HG03342 (cell line): ENCODE measurements around the gene PHKA2.

Source experiments
- ATAC-seq: cut with Tn5 transposase; IDR thresholded peaks from one replicate; pipeline ENCODE4 v1.9.1; 2021; ENCODE audit warnings: mild to moderate bottlenecking, moderate library complexity; ENCODE audit not compliant: unreplicated experiment

The PHKA2 gene

DNA sequence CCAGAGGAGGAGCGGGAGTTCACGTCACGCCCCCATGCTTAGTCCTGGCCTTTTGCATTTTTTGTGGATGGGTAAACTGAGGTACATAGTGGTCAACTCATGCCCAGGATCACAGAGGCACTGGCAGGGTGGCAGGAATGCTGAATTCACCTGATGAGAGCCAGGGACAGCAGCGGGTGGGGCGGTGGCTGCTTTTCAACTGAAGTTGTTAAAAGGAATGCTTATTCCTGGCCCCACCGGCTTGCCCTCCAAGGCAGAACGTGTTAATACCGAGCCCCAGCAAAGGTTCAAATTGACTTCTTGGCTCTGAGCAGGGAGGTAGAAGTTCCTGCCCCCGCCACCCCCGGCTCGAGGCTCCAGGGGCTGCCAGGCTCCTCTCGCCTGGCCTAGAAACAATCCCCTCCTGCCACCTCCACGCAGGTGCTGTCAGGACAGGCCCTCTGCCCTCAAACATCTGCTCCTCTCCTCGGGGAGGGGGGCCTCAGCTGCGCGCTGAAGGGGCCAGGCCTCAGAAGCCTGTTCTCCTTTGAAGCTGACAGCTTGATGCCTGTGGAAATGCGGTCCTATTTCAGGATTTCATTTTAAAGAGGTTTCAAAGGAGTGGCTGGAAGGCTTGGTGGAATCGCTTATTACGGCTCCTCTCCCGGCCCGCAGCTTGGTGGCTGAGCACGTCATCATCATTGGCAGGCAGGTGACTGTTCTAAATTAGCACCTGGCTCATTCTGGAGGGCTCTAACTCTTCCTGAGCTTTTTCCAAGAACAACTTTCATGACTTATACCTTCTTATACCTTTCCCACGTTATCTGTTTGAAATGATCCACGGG, 93.0 kb downstream of the PHKA2 start:
- no peak for ATAC-seq

DNA sequence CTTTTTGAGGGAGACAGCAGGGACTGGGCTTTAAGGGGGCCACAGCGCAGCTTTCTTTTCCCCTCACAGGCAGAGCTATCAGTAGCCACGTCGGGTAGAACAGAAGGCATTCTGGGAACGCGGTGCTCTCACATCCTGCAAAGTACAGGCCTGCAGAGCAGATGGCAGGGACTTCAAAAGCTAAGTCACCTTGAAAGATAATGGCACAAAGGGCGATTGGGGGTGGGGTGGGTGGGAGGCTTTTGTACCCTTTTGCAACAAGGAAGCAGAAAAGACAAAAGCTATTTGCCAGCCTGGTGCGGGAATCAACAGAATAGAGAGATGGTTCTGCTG, 93.9 kb downstream of the PHKA2 start:
- no peak for ATAC-seq

DNA sequence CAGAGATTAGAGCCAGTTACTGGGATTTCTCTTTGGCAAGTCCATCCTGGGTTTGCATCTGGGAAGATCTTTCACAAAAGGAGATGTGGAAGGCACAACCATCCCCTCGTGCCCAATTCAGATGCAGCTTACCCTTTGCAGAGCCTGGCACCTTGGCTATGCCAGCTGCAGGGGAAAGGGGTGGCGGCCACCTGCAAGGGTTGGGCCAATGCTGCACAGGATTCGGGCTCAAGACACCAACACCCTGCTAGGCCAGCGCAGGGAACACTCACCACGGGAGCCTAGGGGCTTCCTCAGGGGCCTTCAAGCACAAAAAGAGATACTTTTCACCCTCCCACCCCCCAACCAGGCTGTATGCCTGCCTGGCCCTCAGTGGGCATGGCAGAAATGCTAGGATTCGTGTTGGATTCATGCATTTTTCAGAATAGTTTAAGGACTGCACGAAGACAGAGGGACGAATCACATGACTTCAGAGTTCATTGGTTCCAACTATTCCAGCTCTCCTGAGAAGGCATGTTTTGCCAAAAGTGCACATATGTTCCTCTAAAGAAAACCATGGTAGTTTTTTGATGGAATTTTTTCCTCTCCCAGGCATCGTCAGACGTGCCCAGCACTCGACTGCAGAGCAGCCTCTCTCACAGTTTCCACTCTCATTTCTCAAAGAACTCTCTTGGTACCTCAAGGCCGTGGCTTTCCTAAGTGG, 94.4 kb downstream of the PHKA2 start:
- no peak for ATAC-seq

- ATAC-seq: no peak
Measured at GRCh38 chrX:18888281-18888680, 95.6 kb downstream of the PHKA2 start.

DNA sequence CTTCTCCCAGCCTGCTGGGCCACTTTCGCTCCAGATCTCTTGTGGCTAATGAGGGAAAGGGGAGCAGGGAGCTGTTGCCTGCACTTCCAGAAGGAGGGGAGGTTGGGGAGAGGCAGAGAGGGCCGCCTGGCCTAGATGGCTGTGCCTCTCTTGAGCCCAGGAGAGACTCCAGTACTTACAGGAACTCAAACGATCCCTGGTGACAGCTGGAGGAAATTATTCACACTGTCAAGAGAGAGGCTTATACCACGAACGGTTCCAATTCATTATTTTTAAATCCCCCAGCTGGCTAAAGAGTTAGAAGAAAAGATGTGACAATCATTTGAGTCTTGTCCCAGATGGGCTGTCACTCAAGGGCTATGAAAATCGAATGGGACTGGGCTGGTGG, 96.1 kb downstream of the PHKA2 start:
- no peak for ATAC-seq

GRCh38 chrX:18887177-18887824, 96.6 kb downstream of the PHKA2 start:
- no peak for ATAC-seq

- peak; percentile 80 for ATAC-seq
Measured at GRCh38 chrX:18886344-18887161, 97.4 kb downstream of the PHKA2 start.

DNA sequence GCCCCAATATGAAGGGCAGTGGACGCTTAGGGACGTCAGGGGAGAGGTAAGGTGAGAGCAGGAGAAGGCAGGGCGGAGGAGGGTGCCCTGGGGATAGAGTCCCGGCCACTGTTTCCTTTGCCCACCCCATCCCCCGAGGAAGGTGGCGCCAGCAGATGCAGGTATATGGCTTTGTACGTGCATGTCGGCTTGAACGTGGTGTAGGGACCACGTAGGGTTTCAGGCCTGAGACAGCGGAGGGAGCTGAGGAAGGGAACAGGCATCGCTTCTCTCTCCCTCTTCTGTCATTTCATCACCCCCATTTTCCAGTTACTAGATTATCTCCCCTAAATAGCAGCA, 97.9 kb downstream of the PHKA2 start:
- ATAC-seq: peak; percentile 22

DNA sequence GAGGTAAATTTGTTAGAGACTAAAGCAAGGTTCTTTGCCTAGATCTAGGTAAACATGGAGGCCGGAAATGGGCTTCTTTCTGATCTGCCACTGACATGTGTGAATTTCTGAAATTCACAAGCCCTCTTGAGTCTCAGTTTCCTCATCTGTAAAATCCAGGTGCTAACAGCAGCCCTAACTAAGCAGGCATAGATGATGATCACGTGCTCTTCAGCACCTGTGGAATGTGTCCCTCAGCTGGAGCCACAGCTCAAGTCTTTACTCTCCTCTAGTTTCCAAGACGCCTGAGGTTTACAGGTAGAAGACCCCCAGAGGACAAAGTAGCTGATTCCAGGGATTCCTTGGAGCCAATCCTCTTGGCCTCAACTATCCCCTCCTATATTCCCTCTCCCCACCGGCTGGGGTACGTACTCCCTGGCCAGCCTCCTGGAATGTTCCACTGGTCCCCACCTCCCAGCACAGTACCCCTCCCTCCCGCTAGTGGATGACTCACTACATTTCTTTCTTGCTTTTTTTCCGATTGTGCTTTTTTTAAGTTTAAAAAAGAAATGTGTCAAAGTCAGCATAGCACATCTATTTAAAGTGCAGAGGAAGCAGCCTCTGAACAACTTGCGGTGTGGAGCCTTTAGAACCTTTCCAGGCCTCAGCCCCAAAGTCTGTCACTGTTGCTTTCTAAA, 98.4 kb downstream of the PHKA2 start:
- ATAC-seq: peak; percentile 23

DNA sequence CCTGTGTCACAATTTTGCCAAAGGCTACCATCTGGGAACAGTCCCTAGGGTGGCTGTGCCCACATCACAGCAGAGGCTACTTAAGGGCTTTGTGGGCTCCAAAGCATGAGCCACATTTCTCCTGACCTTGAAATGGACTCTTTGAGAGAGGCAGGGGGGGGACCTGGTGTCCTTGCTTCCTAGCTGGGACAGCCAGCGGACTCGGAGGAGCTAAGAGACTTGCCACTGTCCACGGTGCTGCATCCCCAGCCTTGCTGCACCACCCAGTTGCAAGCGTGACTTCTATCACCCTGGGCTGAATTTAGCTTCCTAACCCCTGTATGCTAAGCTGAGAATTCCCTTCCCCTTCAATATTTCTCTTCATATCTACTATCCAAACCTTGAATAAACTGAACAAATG, 99.0 kb downstream of the PHKA2 start:
- no peak for ATAC-seq

- ATAC-seq: no peak
Measured at GRCh38 chrX:18883961-18884765, 99.8 kb downstream of the PHKA2 start.

DNA sequence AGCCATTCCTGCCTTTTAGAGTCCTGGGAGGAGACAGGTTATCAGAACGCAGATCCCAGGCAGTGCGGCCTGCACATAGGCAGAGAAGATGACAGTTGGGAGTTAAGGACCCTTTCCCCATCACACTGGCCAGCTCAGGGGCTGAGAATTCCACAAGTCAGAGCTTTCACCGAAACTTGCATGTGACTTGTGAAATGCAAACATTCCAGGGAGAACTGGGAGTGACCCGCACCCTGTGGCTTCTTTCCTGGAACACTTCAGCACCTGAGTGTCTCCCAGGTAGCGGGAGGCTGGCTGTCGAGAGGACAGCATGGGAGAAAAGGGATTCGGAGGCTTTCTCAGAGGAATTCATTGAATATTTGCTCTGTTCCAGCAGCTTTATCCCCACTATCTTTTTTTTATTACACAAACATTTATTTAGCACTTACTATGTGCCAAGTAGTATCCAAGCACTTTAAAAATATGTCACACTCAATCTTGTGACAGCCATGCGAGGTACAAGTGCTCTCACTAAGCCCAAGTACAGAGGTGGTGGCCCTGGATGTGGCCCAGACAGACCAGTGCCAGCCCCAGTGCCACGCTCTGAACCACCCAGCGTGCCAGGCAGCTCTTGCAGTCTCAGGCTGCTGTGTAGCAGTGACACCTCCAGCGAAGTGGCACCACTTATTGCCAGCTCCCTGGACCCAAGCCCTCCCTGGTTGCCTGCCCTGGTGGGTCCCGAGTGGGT, 100.5 kb downstream of the PHKA2 start:
- no peak for ATAC-seq

- ATAC-seq: no peak
Measured at GRCh38 chrX:18879144-18879543, 104.8 kb downstream of the PHKA2 start.

DNA sequence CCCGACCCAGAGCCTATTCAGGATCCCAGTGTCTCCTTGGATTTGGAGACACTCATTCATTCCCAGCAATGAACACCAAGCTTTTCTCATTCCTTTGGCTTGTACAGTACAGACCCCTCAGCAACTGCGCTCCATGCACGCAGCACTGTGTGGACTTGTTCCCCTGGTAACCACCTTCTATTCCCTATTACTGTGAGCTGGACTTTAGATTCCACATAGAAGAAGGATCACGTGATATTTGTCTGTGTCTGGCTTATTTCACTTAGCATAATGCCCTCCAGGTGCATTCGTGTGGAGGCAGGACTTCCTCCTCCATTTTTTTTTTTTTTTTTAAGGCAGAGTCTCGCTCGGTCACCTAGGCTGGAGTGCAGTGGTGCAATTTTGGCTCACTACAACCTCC, 106.4 kb downstream of the PHKA2 start:
- no peak for ATAC-seq

DNA sequence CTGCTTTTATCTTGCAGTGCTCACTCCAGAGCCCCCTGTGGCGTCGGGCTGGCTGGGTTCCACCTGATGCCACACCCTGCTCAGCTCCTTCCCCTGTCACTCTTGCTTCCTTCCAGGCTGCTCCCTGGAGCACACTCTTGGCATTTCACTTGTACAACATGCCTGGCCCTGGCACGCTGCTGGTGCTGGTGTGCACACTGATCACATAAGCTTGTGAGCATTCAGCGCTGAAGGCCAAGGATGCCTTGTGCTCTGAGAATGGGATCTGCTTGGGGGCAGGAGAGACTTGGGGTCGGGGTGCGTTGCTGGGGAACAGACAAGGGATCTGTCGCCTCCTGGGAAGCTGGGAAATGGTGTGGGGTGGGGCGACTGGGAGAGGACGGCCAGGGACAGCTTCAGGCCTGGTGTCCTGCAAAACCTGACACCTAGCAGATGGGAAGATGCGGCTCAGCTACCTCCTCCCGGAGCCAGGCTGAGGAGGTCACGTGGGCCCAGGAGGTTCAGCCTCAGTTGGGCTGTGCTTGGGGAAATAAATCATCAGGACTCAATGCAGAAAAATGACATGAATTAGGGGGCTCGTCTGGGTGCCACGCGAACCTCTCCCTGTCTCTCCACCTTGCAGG, 108.5 kb downstream of the PHKA2 start:
- no peak for ATAC-seq

DNA sequence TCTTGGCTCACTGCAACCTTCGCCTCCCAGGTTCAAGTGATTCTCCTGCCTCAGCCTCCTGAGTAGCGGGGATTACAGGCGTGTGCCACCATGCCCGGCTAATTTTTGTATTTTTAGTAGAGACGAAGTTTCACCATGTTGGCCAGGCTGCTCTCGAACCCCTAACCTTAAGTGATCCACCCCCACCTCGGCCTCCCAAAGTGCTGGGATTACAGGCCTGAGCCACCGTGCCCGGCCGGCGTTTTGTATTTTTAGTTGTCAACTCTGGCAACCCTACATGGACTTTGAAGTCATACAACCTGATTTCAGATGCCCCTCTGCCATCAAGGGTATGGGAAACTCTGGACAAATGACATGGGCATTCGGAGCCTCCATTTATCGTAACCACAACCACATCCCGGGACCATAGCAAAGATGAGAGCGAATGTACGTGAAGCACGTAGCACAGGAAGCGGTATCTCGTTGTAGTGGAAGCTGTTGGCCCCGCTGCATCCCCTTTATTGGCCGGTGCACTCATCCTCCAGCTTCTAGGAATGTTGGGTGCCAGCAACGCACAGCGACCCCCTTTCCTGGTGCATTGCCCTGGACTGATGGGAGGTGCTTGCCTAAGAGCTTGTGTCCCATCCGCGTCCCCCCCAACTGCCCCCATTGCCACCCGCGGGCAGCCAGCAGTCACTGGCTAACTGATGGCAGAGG, 109.2 kb downstream of the PHKA2 start:
- no peak for ATAC-seq

DNA sequence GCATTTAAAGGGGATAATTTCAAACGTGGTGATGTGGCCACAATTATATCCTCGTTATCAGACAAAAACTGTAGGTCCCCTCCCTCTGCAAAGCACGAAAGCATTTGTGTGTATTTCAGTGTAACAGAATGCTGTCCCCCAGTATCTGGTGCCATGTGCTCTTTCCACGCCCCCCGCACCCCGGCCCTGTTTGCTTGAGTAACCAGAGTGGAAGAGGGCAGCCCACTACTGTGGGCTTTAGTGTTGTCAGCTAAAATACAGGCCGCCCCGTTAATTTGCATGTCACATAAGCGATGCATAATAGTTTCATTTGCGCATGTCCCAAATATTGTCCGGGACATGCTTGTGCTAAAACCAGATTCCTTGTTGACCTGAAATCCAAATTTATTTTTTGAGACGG, 110.1 kb downstream of the PHKA2 start:
- ATAC-seq: no peak

- ATAC-seq: no peak
Measured at GRCh38 chrX:18873189-18873791, 110.6 kb downstream of the PHKA2 start.
